H9 (cell line): ENCODE data around the gene IL17RA. TPM values are rescaled to one million over a fixed set of nuclear protein-coding genes. Genes with fewer than 3 reads are reported as not detected.

Source experiments
- DNase-seq: peaks from one replicate; pipeline ENCODE4 v3.0.0-alpha.2; 2017
- H2AFZ ChIP-seq: one replicate; pipeline ENCODE4 v1.6.1; 2013; ENCODE audit warnings: mild to moderate bottlenecking, low read length, control low read depth, moderate library complexity
- H2AK5ac ChIP-seq: 2 replicates; pipeline ENCODE4 v1.6.1; 2013; ENCODE audit warnings: low read length, control low read depth, mixed read lengths; ENCODE audit not compliant: insufficient read length
- H2BK120ac ChIP-seq: one replicate; pipeline ENCODE4 v1.6.1; 2013; ENCODE audit warnings: low read depth, mild to moderate bottlenecking, low read length, control low read depth, inconsistent platforms; ENCODE audit not compliant: poor library complexity, severe bottlenecking
- H2BK12ac ChIP-seq: 2 replicates; pipeline ENCODE4 v1.6.1; 2013; ENCODE audit warnings: low read length, control low read depth, mixed read lengths, low read depth; ENCODE audit not compliant: insufficient read length
- H2BK15ac ChIP-seq: 2 replicates; pipeline ENCODE4 v1.6.1; 2013; ENCODE audit warnings: low read depth, low read length, control low read depth
- H2BK20ac ChIP-seq: one replicate; pipeline ENCODE4 v1.6.1; 2013; ENCODE audit warnings: low read depth, mild to moderate bottlenecking, low read length, control low read depth, inconsistent platforms; ENCODE audit not compliant: poor library complexity, severe bottlenecking
- H2BK5ac ChIP-seq: 2 replicates; pipeline ENCODE4 v1.6.1; 2013; ENCODE audit warnings: low read length, control low read depth, mixed read lengths; ENCODE audit not compliant: insufficient read length
- H3K14ac ChIP-seq: 2 replicates; pipeline ENCODE4 v1.6.1; 2013; ENCODE audit warnings: low read length, control low read depth; ENCODE audit not compliant: insufficient read depth
- H3K18ac ChIP-seq: 2 replicates; pipeline ENCODE4 v1.6.1; 2013; ENCODE audit warnings: low read depth, mild to moderate bottlenecking, mixed read lengths, low read length, control low read depth; ENCODE audit not compliant: insufficient read length
- H3K23ac ChIP-seq: 2 replicates; pipeline ENCODE4 v1.6.1; 2013; ENCODE audit warnings: low read length, control low read depth, mixed read lengths, low read depth; ENCODE audit not compliant: insufficient read length
- H3K23me2 ChIP-seq: 2 replicates; pipeline ENCODE4 v1.6.1; 2013; ENCODE audit warnings: low read depth, mild to moderate bottlenecking, mixed read lengths, low read length, control low read depth; ENCODE audit not compliant: insufficient read length, poor library complexity, severe bottlenecking
- H3K27ac ChIP-seq: 2 replicates; pipeline ENCODE4 v1.5.1; 2013; ENCODE audit warnings: low read length, control low read depth, mixed read lengths, low read depth; ENCODE audit not compliant: insufficient read length
- H3K27me3 ChIP-seq: 2 replicates; pipeline ENCODE4 v1.6.1; 2013; ENCODE audit warnings: low read length, control low read depth, inconsistent platforms; ENCODE audit not compliant: insufficient read depth
- H3K4ac ChIP-seq: 2 replicates; pipeline ENCODE4 v1.6.1; 2013; ENCODE audit warnings: low read depth, mild to moderate bottlenecking, control low read depth, inconsistent platforms, low read length, moderate library complexity
- H3K4me1 ChIP-seq: 2 replicates; pipeline ENCODE4 v1.6.1; 2013; ENCODE audit warnings: low read length, control low read depth, inconsistent platforms; ENCODE audit not compliant: insufficient read depth
- H3K4me2 ChIP-seq: 2 replicates; pipeline ENCODE4 v1.6.1; 2013; ENCODE audit warnings: low read length, control low read depth, mixed read lengths; ENCODE audit not compliant: insufficient read length, insufficient read depth
- H3K56ac ChIP-seq: 2 replicates; pipeline ENCODE4 v1.6.1; 2013; ENCODE audit warnings: low read depth, mild to moderate bottlenecking, mixed read lengths, low read length, control low read depth; ENCODE audit not compliant: insufficient read length
- H3K79me1 ChIP-seq: 2 replicates; pipeline ENCODE4 v1.6.1; 2013; ENCODE audit warnings: low read depth, mild to moderate bottlenecking, moderate library complexity, low read length, control low read depth, inconsistent platforms; ENCODE audit not compliant: insufficient read depth, poor library complexity, severe bottlenecking
- H3K79me2 ChIP-seq: 2 replicates; pipeline ENCODE4 v1.6.1; 2013; ENCODE audit warnings: low read length, control low read depth, inconsistent platforms; ENCODE audit not compliant: insufficient read depth
- H3K9ac ChIP-seq: 2 replicates; pipeline ENCODE4 v1.6.1; 2013; ENCODE audit warnings: low read length, control low read depth, mixed read lengths; ENCODE audit not compliant: insufficient read length; ENCODE audit errors: extremely low read depth
- H3K9me3 ChIP-seq: one replicate; pipeline ENCODE4 v1.6.1; 2013; ENCODE audit warnings: low read depth, low read length, inconsistent platforms; ENCODE audit not compliant: control insufficient read depth
- H3T11ph ChIP-seq: one replicate; pipeline ENCODE4 v1.6.1; 2013; ENCODE audit warnings: mild to moderate bottlenecking, low read length, control low read depth, inconsistent platforms
- H4K20me1 ChIP-seq: one replicate; pipeline ENCODE4 v1.6.1; 2013; ENCODE audit not compliant: control insufficient read depth, insufficient read length, insufficient read depth
- H4K5ac ChIP-seq: 2 replicates; pipeline ENCODE4 v1.6.1; 2013; ENCODE audit warnings: low read depth, mild to moderate bottlenecking, mixed read lengths, low read length, control low read depth; ENCODE audit not compliant: insufficient read length
- H4K8ac ChIP-seq: replicated peaks from 2 replicates; pipeline ENCODE4 v1.6.1; 2013; ENCODE audit warnings: low read length, control low read depth, mixed read lengths, low read depth; ENCODE audit not compliant: insufficient read length
- H4K91ac ChIP-seq: 2 replicates; pipeline ENCODE4 v1.6.1; 2013; ENCODE audit warnings: low read depth, mild to moderate bottlenecking, moderate library complexity, mixed read lengths, low read length, control low read depth; ENCODE audit not compliant: insufficient read length
- H3K27ac Mint-ChIP-seq, 3 experiments: 2 replicates in 2 of 3; 3 replicates in 1 of 3; pipeline ENCODE4 v1.8.0; 2020 to 2021; ENCODE audit warnings: mixed read lengths in 3 of 3, mild to moderate bottlenecking in 1 of 3, moderate library complexity in 1 of 3
- H3K27me3 Mint-ChIP-seq: 2 replicates; pipeline ENCODE4 v1.8.0; 2021; ENCODE audit warnings: low read depth, mild to moderate bottlenecking, moderate library complexity, mixed read lengths
- H3K36me3 Mint-ChIP-seq, 3 experiments: 2 replicates in 2 of 3; 3 replicates in 1 of 3; pipeline ENCODE4 v1.8.0; 2020 to 2021; ENCODE audit warnings: low read depth in 3 of 3, mixed read lengths in 3 of 3; ENCODE audit not compliant: insufficient read depth in 1 of 3
- H3K4me1 Mint-ChIP-seq, 2 experiments: 2 replicates each; pipeline ENCODE4 v1.8.0; 2020; ENCODE audit warnings: mixed read lengths in 2 of 2
- H3K4me3 Mint-ChIP-seq, 2 experiments: 2 replicates in 1 of 2; 3 replicates in 1 of 2; pipeline ENCODE4 v1.8.0; 2020 to 2021; ENCODE audit warnings: mild to moderate bottlenecking in 2 of 2, mixed read lengths in 2 of 2, moderate library complexity in 1 of 2
- H3K9me3 Mint-ChIP-seq, 2 experiments: 2 replicates in 1 of 2; 3 replicates in 1 of 2; pipeline ENCODE4 v1.8.0; 2020; ENCODE audit warnings: mild to moderate bottlenecking in 2 of 2, mixed read lengths in 2 of 2, moderate library complexity in 1 of 2
- CTCF ChIP-seq: fragments of 200-600 bp; sonication (generic); conservative IDR thresholded peaks from 3 replicates; pipeline ENCODE4 v1.8.0; 2021; ENCODE audit warnings: antibody characterized with exemption, mild to moderate bottlenecking
- WGBS: extraction: QIAGEN DNeasy Blood & Tissue Kit; methylation state at CpG from one replicate; pipeline ENCODE4 v1.1.7; 2013; ENCODE audit warnings: missing lambda C conversion rate, low lambda C conversion rate, mixed read lengths; ENCODE audit not compliant: insufficient read length; ENCODE audit errors: extremely low coverage; 5-methylcytosine and 5-hydroxymethylcytosine counted together
- total RNA-seq: library from RNA; stranded (reverse); gene quantifications from 2 replicates; pipeline ENCODE4 v1.2.1, GENCODE V29; 2021

Gene IL17RA
- total RNA-seq, 1 experiment from 2014 or later: 12.4 TPM

GRCh38 chr22:17104336-17104935 is 19.6 kb downstream of the IL17RA start:
- H3K18ac ChIP-seq: no peak overlapping the region
- no peaks in the 10 kb centered on the region for H4K20me1 ChIP-seq
- H3K9me3 ChIP-seq: no peaks in the 10 kb centered on the region
- Mint-ChIP-seq H3K4me1 (peaks cover 3 to 6% of the 10 kb centered on the region in 2 experiments; a peak in 3 of 4 replicates), H3K27ac (no peak overlapping the region; a peak in 1 of 7 replicates), H3K27me3 (no peaks in the 10 kb centered on the region), H3K9me3 (no peaks in the 10 kb centered on the region; a peak in 1 of 5 replicates), H3K4me3 (no peak overlapping the region), H3K36me3 (peaks cover 5 to 32% (median 23%) of the 10 kb centered on the region in 3 experiments; a peak in 6 of 7 replicates)
- no CpG with 5 or more reads among the region's 14 CpGs for WGBS
- no peak overlapping the region for H2BK120ac ChIP-seq
- H3K79me1 ChIP-seq: no peaks in the 10 kb centered on the region
- no peak for DNase-seq
- no peak overlapping the region for H3K4ac ChIP-seq
- no peak overlapping the region for H3K27ac ChIP-seq
- H2BK20ac ChIP-seq: no peak overlapping the region
- no peak overlapping the region for H3K23ac ChIP-seq
- no peak overlapping the region for H4K5ac ChIP-seq
- no peak overlapping the region for H3K56ac ChIP-seq
- no peak overlapping the region for H3K14ac ChIP-seq
- no peak overlapping the region for H2BK12ac ChIP-seq
- no peaks in the 10 kb centered on the region for H3K23me2 ChIP-seq
- H3K4me2 ChIP-seq: no peak overlapping the region
- H2AK5ac ChIP-seq: no peak overlapping the region
- H2BK15ac ChIP-seq: no peak overlapping the region
- H2AFZ ChIP-seq: no peak overlapping the region
- H2BK5ac ChIP-seq: no peak overlapping the region
- no peaks in the 10 kb centered on the region for H3K79me2 ChIP-seq
- H3K4me1 ChIP-seq: no peaks in the 10 kb centered on the region
- no peak overlapping the region for H3K9ac ChIP-seq
- no peaks in the 10 kb centered on the region for H3K27me3 ChIP-seq
- TF ChIP-seq CTCF: no peak
- no peak overlapping the region for H3T11ph ChIP-seq
- H4K91ac ChIP-seq: no peak overlapping the region
- H4K8ac ChIP-seq: no peak overlapping the region
